Forelimb muscle (tissue), 1 donor: Measurements from ENCODE around the gene BPIFB3. TPM values are rescaled to one million over a fixed set of nuclear protein-coding genes. Genes with fewer than 3 reads are reported as not detected.
"Not testable (repeated sequence)": the region's sequence is repeated elsewhere in the genome, so short reads cannot be mapped to it uniquely, and the experiment has no call there.

ENCODE experiments used
- DNase-seq: peaks from one replicate; pipeline ENCODE4 v3.0.0-alpha.2; 2013; ENCODE audit warnings: low read depth
- polyA plus RNA-seq: library from polyadenylated mRNA; unstranded; fragments of 120-200 nt; gene quantifications from one replicate; pipeline ENCODE4 v1.2.1, GENCODE V29; 2013; ENCODE audit not compliant: insufficient read length

BPIFB3 gene
- polyA plus RNA-seq, 1 donor = not detected

DNA sequence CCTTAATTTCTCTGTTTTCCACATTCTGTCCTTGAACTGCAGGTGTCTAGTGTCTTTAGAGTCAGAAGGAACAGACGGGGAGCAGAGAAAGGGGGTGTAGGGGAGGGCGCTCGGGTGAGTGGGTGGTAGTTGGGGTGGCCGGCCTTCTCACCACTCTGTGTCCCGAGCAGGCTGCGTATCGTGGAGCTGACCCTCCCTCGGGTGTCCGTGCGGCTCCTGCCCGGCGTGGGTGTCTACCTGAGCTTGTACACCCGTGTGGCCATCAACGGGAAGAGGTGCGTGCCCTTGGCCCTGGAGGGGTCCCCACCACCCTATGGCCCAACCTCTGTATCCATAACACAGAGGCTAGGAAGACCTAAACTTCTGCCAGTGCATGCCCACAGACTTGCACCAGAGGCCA lies 31.0 kb downstream of the BPIFB3 start:
- no peak for DNase-seq

GRCh38 chr20:33086052-33086722 lies 32.5 kb downstream of the BPIFB3 start:
- DNase-seq = no peak

- DNase-seq = no peak
Observed at GRCh38 chr20:33091147-33091546, 37.4 kb downstream of the BPIFB3 start.

DNA sequence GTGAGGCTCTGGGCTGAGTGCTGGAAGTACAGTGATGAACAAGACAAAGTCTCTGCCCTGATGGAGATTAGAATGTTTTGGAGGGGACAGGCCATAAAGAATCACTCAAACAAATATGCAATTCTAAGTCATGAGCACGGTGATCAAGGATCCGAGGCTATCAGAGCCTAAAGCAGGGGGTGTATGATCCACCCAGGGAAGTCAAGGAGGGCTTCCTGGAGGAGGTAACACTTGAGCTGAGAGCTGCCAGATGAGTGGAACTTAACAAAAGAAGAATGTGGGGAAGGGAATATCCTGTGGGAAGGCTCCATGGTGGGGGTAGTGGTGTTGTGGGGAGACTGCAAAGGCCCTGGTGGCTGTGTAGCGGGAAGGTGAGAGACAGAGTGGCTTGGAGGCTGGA lies 38.0 kb downstream of the BPIFB3 start:
- no peak for DNase-seq

GRCh38 chr20:33092361-33092760 lies 38.7 kb downstream of the BPIFB3 start:
- no peak for DNase-seq

- no peak for DNase-seq
Observed at GRCh38 chr20:33093074-33093473, 39.4 kb downstream of the BPIFB3 start.

- DNase-seq = no peak
Observed at GRCh38 chr20:33093582-33093981, 39.9 kb downstream of the BPIFB3 start.

DNA sequence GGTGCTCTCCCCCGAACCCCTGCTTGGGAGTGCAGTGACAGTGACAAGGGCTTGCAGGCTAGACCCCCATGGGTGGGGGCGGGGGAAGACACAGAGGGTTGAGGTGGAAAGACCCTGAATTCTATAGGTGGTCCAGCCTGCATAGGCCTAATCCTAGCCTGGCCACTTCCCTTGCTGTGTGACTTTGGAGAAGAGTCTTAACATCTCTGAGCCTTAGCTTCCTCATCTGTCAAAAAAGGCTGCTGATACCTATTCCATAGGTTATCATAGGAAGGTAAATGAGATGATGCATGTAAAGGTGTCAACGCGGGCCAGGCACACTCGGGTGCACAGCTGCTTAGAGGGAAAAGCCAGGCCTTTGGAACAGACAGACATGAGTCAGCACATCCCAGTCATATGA lies 41.5 kb downstream of the BPIFB3 start:
- no peak for DNase-seq

GRCh38 chr20:33095902-33096584 lies 42.3 kb downstream of the BPIFB3 start:
- DNase-seq = not testable (repeated sequence)

- no peak for DNase-seq
Observed at GRCh38 chr20:33097001-33097400, 43.3 kb downstream of the BPIFB3 start.

DNA sequence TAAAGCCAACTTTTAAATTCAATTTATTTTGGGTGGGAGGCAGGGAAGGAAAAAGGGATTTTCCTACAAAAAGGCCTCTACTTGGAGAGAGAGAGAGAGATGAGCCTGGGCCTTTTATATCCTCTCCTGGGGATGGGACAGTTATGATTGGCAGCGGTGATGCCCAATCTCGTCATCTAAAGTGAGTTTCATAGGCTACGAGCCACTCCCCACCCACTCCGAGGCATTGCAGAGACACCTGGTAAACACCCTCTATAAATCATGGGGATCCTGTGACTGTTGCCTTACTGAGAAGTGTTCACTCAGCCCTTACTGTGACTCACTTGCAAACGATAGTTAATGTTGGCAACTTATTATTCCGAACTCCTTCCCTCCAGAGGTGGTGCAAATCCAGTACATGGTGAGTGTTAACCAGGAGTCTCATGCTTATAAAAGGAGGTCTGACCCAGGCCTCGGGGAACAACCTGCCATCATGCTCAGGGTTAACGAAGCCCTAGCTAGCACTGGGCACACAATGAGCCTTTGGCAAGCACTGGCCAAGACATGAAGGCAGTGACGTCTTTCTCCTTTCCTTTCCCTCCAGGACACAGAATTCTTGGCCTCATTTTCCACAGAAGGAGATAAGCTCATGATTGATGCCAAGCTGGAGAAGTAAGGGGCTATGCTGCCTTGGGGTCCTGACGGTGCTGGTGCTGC lies 46.3 kb downstream of the BPIFB3 start:
- DNase-seq = no peak

DNA sequence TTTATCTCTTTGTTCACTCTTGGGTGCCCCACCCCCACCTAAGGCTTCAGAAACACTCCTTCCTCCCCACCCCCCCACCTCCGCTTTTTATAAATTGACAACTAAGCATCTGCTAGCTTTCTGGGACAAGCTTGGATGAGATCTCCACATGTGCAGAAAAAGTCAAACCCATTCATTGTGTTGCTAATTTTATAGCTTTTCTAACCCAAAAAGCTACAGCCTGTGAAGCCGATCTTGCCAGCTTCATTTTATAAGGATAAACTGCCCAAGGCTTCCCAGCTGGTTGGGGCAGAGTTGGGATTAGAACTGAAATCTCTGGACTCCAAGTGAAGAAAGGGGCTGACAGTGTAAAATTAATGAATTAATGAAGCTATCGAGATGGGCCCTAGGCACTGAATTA lies 49.9 kb downstream of the BPIFB3 start:
- DNase-seq = no peak

DNA sequence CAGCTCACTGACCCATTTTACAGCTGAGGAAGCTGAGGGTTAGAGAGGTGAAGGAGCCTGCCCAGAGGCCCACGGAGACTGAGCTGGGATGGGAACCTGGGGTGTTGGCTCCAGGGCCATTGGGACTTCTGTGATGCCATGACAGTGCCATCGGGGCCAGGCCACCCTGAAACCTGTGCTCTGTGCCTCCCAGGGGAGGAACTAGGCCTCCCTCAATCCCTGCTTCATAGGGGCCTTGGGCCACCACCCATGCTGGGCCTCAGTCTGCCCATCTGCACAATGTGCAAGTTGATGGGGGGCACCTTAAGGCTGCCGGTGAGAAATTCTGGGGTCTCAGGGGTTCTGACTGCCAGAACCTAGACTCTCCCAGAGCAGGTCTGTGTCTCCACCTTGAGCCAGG lies 50.6 kb downstream of the BPIFB3 start:
- DNase-seq = no peak

DNA sequence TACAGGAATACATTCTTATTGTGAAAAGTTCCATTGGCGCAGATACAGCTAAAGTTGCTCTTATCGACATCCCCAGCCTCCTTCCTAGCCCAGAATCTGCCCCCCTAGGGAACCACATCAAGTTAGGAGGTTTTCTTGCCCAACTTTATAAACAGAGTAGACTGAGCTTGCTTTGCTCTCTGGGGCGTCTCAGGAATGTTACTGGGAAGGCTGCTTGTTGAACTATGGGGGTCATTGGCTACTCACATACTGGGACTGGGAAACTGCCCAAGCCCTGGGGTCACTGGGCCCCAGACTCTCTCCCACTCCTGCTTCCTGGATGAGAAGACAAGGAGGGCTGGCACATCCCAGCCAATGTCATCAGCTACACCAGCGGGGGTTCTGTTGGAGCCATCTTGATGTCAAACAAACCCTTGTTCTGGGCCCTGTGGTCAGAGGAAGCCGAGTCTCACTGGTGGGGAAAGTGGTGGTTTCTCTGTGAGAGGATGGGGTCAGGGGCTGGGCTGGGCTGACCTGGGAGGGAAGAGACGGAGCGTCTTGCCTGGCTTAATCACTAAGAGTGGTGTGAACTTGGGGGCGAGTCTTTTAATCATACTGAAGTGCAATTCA lies 51.7 kb downstream of the BPIFB3 start:
- peak; percentile 46 for DNase-seq

DNA sequence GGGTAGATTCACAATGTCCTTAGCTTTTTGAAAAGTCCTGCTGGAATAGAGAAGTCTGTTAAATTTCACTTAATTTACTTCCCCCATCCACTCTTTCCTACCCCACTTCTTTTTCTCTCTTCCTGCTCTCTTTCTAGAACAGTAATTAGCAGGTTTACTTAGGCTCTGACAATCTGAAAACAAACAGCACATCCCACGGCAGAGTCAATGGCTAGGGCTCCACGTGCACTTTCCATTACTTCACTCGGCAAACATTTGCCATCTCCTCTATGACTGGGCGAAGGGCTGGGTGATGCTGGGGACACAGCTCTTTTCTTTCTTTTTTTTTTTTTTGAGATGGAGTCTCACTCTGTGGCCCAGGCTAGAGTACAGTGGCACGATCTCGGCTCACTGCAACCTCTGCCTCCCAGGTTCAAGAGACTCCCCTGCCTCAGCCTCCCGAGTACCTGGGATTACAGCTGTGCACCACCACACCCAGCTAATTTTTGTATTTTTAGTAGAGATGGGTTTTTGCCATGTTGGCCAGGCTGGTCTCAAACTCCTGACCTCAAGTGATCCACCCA lies 52.4 kb downstream of the BPIFB3 start:
- peak; percentile 39 for DNase-seq

DNA sequence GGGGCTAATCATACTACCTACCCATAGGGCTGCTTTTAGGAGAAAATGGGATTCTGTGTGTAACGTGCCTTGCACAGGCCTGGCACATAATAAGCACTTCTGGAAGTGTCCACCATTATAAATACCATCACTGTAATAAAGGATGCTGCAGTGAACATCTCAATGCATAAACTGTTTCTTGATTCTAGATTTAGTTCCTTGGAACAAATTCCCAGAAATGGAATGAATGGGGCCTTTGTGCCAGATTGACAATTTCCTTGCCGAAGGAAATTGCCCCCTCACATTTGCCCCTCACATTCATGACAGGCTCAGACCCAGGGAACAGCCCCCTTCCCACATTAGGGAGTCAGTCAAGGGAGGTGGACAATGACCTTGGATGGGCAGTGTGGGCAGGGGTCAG lies 55.0 kb downstream of the BPIFB3 start:
- no peak for DNase-seq

DNA sequence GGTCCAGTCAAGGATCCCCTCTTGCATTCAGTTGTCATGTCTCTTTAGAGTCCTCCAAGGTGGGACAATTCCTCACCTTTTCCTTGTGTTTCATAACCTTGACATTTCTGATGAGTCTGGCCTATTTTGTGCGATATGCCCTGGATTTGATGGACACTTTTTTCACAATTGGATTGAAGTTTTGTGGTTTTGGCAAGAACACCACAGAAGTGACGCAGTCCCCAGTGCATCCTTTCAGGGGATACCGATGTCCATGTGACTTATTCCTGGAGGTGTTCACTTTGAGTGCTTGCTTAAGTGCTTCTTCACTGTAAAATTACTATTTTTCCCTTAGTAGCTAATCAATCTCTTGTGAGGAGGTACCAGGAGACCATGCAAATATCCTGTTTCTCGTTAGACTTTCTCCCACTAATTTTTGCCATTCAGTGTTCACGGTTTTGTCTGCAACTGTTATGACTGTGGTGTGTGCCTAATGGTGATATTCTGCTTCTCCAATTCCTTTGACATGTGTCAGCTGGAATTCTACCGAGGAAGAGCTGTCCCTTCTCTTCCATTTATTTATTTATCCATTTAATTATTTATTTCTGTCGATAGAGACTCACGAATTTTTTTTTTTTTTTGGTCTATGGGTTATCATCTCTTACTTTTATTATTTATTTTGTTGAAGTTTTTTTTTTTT lies 56.6 kb downstream of the BPIFB3 start:
- DNase-seq = no peak

DNA sequence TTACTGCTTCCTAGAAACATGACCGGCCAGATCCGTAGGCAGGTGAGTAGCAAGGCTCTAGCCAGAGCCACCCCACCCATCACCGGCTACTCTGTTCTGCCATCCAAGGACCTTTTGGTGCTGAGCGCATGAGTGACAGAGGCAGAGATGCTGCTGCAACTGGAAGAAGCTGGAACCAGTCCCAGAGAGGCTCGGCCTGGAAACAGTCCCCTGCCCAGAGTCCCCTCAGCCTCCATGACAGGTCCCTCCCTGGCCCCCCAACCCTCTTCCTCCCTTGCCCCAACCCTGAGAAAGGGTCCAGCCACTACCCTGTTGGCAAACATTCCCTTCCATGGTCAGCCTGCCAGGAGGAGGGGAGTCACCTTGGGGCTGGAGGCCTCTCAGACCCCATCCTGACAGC lies 57.6 kb downstream of the BPIFB3 start:
- no peak for DNase-seq

DNA sequence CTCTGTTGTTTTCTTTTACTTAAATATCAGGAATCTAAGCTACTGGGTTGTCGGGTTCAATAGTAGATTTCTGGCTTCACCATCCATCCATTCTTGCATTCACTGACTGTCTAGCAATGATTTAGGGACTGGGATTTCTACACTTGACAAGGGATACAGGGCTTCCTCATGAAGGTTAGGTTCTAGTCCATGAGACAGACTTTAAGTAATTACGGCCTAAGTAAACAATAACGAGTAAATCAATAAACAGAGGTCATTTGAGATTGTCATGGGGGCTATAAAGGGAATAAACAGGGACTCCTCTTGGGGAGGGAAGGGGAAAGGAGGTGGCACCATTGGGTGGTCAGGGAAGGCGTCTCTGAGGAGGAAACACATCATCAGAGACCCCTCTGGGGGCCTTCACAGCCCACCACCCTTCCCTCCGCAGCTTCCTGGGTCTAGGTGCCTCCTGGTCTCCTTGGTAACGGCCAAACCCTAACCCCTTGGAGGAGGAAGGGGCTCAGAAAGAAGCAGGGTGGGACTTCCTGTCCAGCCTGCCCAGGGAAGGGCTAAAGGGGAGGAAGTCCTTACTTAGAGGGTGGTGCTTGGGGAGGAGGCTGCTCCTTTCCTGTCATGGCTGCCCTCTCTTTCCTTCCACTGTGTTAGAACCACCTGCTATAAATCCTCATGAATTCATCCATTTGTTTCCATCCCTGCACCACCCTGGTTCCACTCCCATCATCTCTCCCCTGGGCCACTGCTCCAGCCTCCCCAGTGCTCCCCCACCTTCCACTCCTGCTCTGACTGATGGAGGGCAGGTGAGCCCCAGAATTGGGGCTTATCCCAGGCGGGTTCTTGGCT lies 59.1 kb downstream of the BPIFB3 start:
- no peak for DNase-seq

- DNase-seq = no peak
Observed at GRCh38 chr20:33113387-33113908, 59.7 kb downstream of the BPIFB3 start.
